ENCODE measurements around the gene OR9A2. TPM values are rescaled to one million over a fixed set of nuclear protein-coding genes. Genes with fewer than 3 reads are reported as not detected.

Gene OR9A2
- polyA plus RNA-seq, 4 donors: not detected

DNA sequence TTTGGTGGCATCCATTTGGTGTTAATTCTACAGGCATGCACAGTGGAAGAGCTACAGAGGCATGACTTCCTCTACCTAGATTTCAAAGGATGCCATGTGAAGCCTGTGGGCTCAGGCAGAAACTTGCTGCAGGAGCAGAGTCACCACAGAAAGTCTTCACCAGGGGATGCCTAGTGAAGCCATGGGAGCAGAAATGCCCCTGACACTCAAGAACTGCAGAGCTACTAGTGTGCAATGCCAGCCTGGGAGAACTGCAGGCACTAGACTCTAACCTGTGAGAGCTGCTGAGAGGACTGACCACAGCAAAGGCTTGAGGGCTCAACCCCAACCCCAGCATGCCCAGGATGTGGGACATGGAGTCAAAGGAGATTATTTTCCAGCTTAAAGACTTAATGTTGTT, 3.9 kb downstream of the OR9A2 start:
- no peak for DNase-seq (ENCODE audit: low read depth in 4 of 4, low spot score in 2 of 4)

- DNase-seq (ENCODE audit: low read depth in 4 of 4, low spot score in 2 of 4): no peak
Observed at GRCh38 chr7:143018931-143019330, 8.0 kb downstream of the OR9A2 start.

DNA sequence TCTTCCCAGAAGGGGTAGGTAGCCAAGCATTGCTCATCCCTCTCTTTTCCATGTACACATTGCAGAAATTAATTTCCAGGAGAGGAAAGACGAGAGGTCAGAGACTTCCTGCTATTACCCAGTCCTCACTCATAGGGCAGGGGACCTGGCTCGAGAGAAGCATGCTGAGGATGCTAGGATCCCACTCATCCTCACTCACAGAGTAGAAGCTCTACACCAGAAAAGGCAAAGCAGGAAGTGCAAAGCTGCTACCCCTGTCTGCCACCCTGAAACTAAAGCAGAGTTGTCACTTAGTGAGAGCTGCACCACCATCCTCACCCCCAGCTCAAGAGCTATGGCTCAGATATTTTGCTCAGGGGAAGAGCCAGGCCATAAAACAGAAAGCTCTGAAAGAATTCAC, 9.9 kb downstream of the OR9A2 start:
- no peak for DNase-seq (ENCODE audit: low read depth in 4 of 4, low spot score in 2 of 4)

GRCh38 chr7:143015926-143016490, 10.9 kb downstream of the OR9A2 start:
- DNase-seq (ENCODE audit: low read depth in 4 of 4, low spot score in 2 of 4): no peak

DNA sequence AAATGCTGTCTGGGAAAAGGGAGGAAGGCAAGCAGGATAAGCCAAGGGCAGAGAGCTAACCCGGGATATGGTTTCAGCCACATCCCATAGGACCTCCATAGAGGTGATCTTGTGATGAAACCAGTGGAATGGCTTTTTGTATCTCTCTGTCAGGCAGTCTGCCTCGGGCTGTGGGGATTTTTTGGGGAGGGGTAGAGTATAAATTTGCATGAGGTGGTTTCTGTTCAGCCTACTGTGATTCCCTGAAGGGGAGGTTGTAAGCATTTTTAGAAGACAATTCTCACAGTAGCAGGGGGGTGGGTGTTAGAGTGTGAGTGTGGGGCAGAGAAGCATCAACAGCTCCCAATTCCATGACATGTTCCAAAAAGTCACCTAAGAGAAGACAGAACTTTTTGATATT, 11.8 kb downstream of the OR9A2 start:
- DNase-seq (ENCODE audit: low read depth in 4 of 4, low spot score in 2 of 4): no peak

GRCh38 chr7:143013893-143014292, 13.0 kb downstream of the OR9A2 start:
- DNase-seq (ENCODE audit: low read depth in 4 of 4, low spot score in 2 of 4): no peak

- no peak for DNase-seq (ENCODE audit: low read depth in 4 of 4, low spot score in 2 of 4)
Observed at GRCh38 chr7:143013473-143013872, 13.5 kb downstream of the OR9A2 start.

- no peak for DNase-seq (ENCODE audit: low read depth in 4 of 4, low spot score in 2 of 4)
Observed at GRCh38 chr7:143012409-143012808, 14.5 kb downstream of the OR9A2 start.

- no peak for DNase-seq (ENCODE audit: low read depth in 4 of 4, low spot score in 2 of 4)
Observed at GRCh38 chr7:143012001-143012400, 14.9 kb downstream of the OR9A2 start.

GRCh38 chr7:143008007-143008901, 18.7 kb downstream of the OR9A2 start:
- peak in 3 of 4 donors; percentile 9 to 59 (median 46) for DNase-seq (ENCODE audit: low read depth in 4 of 4, low spot score in 2 of 4)

GRCh38 chr7:143005632-143006260, 21.2 kb downstream of the OR9A2 start:
- no peak for DNase-seq (ENCODE audit: low read depth in 4 of 4, low spot score in 2 of 4)

DNA sequence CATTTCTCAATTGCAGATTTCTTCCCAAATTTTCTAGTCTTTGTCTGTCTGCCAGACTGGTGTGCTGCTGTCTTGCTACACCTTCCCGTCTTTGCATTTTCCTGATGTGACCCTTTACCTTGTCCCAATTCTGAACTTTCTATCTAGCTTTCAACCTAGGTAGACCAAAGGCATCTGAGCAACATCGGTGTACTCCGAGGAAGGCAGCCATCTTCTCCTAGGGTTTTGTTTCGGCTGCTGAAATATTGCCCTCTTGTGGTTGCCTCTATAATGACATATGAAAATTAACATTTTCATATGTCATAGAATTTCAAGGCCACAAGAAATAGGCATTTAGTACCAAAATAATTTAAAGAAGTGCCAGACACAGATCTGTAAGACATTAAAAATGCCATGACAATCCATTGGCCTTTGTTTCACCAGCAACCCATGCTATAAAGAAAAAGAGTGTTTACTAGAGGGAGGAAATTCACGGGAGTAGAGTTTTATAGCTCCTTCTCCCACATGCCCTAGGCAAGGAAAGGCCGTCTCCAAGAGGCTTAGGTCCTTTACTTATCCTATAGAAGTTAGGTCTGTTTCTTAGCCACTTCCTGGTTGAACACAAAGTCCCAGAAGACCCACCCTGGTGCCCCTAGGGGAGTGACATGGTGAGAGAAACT, 23.4 kb downstream of the OR9A2 start:
- peak in 2 of 4 donors; percentile 11 to 29 for DNase-seq (ENCODE audit: low read depth in 4 of 4, low spot score in 2 of 4)

DNA sequence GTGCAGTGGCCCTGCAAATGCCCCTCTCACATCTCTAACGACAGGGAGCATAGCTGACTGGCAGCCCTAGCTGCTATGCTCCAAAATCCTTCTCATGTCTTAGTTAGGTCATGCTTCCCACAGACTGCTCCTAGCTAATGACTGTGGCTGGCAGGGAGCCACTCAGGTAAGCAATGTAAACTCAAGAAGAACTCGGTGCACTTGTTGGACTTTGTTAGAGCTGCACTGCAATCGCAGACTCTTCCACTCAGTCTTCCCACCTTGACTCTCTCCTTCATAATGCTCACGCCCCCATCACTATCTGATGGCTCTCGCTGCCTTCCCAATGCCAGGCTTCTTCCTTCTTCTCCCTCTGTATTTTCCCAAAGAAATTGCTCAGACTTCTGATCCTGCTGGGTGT, 24.0 kb downstream of the OR9A2 start:
- no peak for DNase-seq (ENCODE audit: low read depth in 4 of 4, low spot score in 2 of 4)

DNA sequence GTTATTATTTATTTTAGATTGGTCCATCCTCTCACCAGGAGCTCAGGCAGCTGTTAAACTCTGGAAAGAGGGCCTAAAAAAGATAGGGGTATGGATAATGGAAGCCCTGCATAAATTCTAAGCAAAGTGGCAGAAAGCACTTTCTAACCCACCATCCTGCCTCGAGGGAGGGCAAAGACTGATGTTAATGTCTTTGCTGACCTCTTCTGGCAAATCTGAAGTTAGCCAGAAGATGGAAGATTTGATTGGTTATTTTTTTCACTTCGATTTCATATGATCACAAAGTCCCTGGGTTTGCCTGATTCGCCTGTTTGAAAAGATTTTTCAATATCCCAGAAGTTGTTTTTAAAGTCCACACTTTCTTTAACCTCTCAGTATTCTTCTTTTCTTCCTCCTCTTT, 24.8 kb downstream of the OR9A2 start:
- no peak for DNase-seq (ENCODE audit: low read depth in 4 of 4, low spot score in 2 of 4)

- DNase-seq (ENCODE audit: low read depth in 4 of 4, low spot score in 2 of 4): no peak
Observed at GRCh38 chr7:143000648-143001047, 26.3 kb downstream of the OR9A2 start.

DNA sequence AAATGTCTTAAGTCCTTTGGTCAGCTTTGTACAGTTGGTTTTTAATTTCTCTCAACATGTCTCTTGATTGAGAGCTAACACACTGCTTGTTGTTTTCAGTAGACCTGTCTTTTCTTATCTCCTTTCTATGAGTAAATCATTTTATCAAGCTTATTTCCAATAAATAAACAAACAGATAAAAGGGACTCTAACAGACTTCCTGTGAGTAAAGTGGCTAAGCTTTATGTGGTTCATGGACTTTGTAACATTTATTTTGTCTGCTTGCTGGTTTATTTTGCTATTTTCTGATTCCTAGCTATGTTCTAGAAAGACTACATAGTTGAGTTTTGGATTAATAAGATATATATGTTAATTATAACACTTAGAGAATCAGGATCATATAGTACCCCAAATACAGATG, 27.1 kb downstream of the OR9A2 start:
- no peak for DNase-seq (ENCODE audit: low read depth in 4 of 4, low spot score in 2 of 4)

DNA sequence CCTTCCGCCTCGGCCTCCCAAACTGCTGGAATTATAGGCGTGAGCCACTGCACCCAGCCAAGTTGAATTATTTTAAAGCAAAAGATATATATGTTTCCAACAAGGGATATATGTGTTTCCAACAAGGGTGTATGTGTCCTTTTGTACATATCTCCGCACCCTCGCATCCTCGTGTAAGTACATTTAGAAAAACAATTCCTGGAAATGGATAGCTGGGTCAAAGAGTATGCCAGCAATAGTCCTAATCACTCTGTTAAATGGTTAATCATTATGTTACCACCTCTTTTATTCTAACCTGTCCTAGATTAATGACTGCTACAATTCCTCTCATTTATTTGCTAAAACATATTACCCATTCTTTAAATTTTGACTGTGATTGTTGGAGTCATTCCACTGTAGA, 28.0 kb downstream of the OR9A2 start:
- DNase-seq (ENCODE audit: low read depth in 4 of 4, low spot score in 2 of 4): no peak

GRCh38 chr7:142997456-142997989, 29.4 kb downstream of the OR9A2 start:
- DNase-seq (ENCODE audit: low read depth in 4 of 4, low spot score in 2 of 4): no peak

- no peak for DNase-seq (ENCODE audit: low read depth in 4 of 4, low spot score in 2 of 4)
Observed at GRCh38 chr7:142992427-142992826, 34.5 kb downstream of the OR9A2 start.

DNA sequence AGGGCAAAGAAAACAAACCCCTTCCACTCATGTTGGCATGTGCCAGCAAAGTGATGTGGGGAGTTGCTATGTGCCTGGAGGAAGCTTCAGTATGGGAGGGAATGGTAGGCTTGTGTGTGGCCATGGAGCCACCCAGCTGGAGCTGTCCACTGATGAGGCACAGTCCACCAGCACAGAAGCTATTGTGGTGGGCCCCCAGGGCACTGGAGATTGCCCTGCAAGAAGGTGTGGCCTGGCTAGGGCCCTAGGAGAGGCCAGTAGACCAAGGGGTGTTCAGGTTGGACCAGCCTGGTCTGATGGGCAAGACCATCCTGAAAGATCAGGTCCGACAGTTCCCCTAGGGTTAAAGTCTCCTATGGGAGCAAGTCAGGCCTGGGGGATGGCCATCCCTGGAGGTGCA, 42.6 kb downstream of the OR9A2 start:
- no peak for DNase-seq (ENCODE audit: low read depth in 4 of 4, low spot score in 2 of 4)

- no peak for DNase-seq (ENCODE audit: low read depth in 4 of 4, low spot score in 2 of 4)
Observed at GRCh38 chr7:142983825-142984224, 43.1 kb downstream of the OR9A2 start.

All from left renal cortex interstitium (tissue), 4 donors.